T-cell (primary cell): ENCODE measurements around the gene IFNAR1. TPM values are rescaled to one million over a fixed set of nuclear protein-coding genes. Genes with fewer than 3 reads are reported as not detected.

Source experiments
- ATAC-seq, 4 experiments: fragments of 200-7000 bp in 3 of 4; fragments of 150-1000 bp in 1 of 4; cut with Tn5 transposase; replicated peaks in 1 of 4; 1 replicate in 3 of 4; 2 replicates in 1 of 4; pipeline ENCODE4 v1.10.0; 2021; ENCODE audit warnings: moderate library complexity in 3 of 4, mild to moderate bottlenecking in 2 of 4, moderate number of reproducible peaks in 1 of 4
- CTCF ChIA-PET, 2 donors: fragments of 300-600 bp; sonication (Branson Sonifier 250); formaldehyde crosslinking; loops; one replicate each; lab custom pipeline; 2022; ENCODE audit warnings: antibody characterized with exemption in 2 of 2; lab: Charles Lee
- POLR2A ChIA-PET, 2 donors: fragments of 300-600 bp; sonication (Branson Sonifier 250); formaldehyde crosslinking; loops; one replicate each; lab custom pipeline; 2022; ENCODE audit warnings: antibody characterized with exemption in 2 of 2; lab: Charles Lee
- DNase-seq, 35 experiments: peaks; one replicate each; pipeline versions ENCODE4 v3.0.0 to v3.0.0-alpha.2; 2013 to 2023
- H3K27ac ChIP-seq: one replicate; pipeline ENCODE4 v1.5.1; 2013; ENCODE audit warnings: low read length
- H3K27me3 ChIP-seq, 2 experiments: replicated peaks in 1 of 2; 1 replicate in 1 of 2; 2 replicates in 1 of 2; pipeline versions ENCODE4 v1.6.1 to v1.7.0; 2013; ENCODE audit warnings: low read length in 1 of 2, mixed read lengths in 1 of 2; ENCODE audit not compliant: control insufficient read depth in 2 of 2, insufficient read depth in 2 of 2; ENCODE audit errors: extremely low read depth in 1 of 2
- H3K36me3 ChIP-seq, 2 donors: 1 replicate in 1 of 2; 2 replicates in 1 of 2; pipeline versions ENCODE4 v1.6.1 to v1.7.0; 2013; ENCODE audit warnings: low read length in 1 of 2; ENCODE audit not compliant: control insufficient read depth in 2 of 2, insufficient read depth in 1 of 2; ENCODE audit errors: extremely low read depth in 1 of 2
- H3K4me1 ChIP-seq, 2 experiments: 1 replicate in 1 of 2; 2 replicates in 1 of 2; pipeline versions ENCODE4 v1.6.1 to v1.7.0; 2013; ENCODE audit warnings: low read length in 2 of 2, mixed read lengths in 1 of 2; ENCODE audit not compliant: insufficient read depth in 2 of 2, control insufficient read depth in 1 of 2; ENCODE audit errors: extremely low read depth in 1 of 2
- H3K4me3 ChIP-seq, 2 donors: 1 replicate in 1 of 2; 2 replicates in 1 of 2; pipeline versions ENCODE4 v1.5.1 to v1.7.0; 2013; ENCODE audit warnings: mild to moderate bottlenecking in 2 of 2, low read length in 1 of 2, moderate library complexity in 1 of 2; ENCODE audit not compliant: control insufficient read depth in 1 of 2; ENCODE audit errors: extremely low read depth in 1 of 2
- H3K9me3 ChIP-seq: 2 replicates; pipeline ENCODE4 v1.7.0; 2013
- H3K27ac Mint-ChIP-seq, 2 donors: one replicate each; pipeline ENCODE4 v1.8.0; 2020 to 2021; ENCODE audit warnings: mild to moderate bottlenecking in 2 of 2, mixed read lengths in 2 of 2
- H3K27me3 Mint-ChIP-seq, 2 donors: one replicate each; pipeline ENCODE4 v1.8.0; 2021 to 2022; ENCODE audit warnings: mixed read lengths in 2 of 2
- H3K36me3 Mint-ChIP-seq: one replicate; pipeline ENCODE4 v1.8.0; 2021; ENCODE audit warnings: mixed read lengths
- H3K4me1 Mint-ChIP-seq, 3 donors: one replicate each; pipeline ENCODE4 v1.8.0; 2020 to 2022; ENCODE audit warnings: mixed read lengths in 3 of 3, mild to moderate bottlenecking in 1 of 3
- H3K4me3 Mint-ChIP-seq, 3 donors: one replicate each; pipeline ENCODE4 v1.8.0; 2020 to 2022; ENCODE audit warnings: mild to moderate bottlenecking in 3 of 3, mixed read lengths in 3 of 3, moderate library complexity in 3 of 3
- H3K9me3 Mint-ChIP-seq, 3 donors: one replicate each; pipeline ENCODE4 v1.8.0; 2020 to 2022; ENCODE audit warnings: mixed read lengths in 3 of 3
- WGBS: methylation state at CpG from one replicate; pipeline ENCODE4 v1.1.5; 2013; ENCODE audit warnings: missing lambda C conversion rate; ENCODE audit not compliant: insufficient coverage; 5-methylcytosine and 5-hydroxymethylcytosine counted together
- total RNA-seq, 35 experiments: library from RNA in 6 of 35; stranded (reverse) in 6 of 35; fragments of 120-200 nt in 1 of 35; gene quantifications; one replicate each; pipeline versions ENCODE4 v1.2.1 to v1.2.4 and lab custom pipeline; 2013 to 2026

The IFNAR1 gene
- total RNA-seq, 5 donors from 2014 or later (not counting 1 experiment from before 2014, with no cell fraction given): 22.1 to 51.1 (median 45.6) TPM

- no peaks in the 10 kb centered on the region for H3K27me3 Mint-ChIP-seq
- no peaks in the 10 kb centered on the region for H3K9me3 ChIP-seq
- H3K36me3 ChIP-seq: peaks cover 0 to 47% of the 10 kb centered on the region in 2 donors
- H3K4me1 ChIP-seq: no peaks in the 10 kb centered on the region
- H3K4me3 ChIP-seq: no peak overlapping the region
- ChIA-PET CTCF (interaction anchor here (1.3 to 1.4 kb wide), 2 partner anchors 21 to 22 kb away, joined by 5 to 6 read pairs; no protein-coding TSS in a partner anchor), POLR2A (no interaction called here)
- ATAC-seq (no peak), DNase-seq (no peak)
- H3K4me3 Mint-ChIP-seq: no peak overlapping the region
- H3K27me3 ChIP-seq: no peaks in the 10 kb centered on the region
- H3K27ac Mint-ChIP-seq: peak overlapping the region; percentile 41 to 44
- no CpG with 5 or more reads among the region's 2 CpGs for WGBS
- H3K9me3 Mint-ChIP-seq: no peaks in the 10 kb centered on the region
- peaks cover 9 to 17% (median 10%) of the 10 kb centered on the region in 3 donors for H3K4me1 Mint-ChIP-seq
- peaks cover 25% of the 10 kb centered on the region for H3K36me3 Mint-ChIP-seq
- no peak overlapping the region for H3K27ac ChIP-seq
These were observed 15.1 kb downstream of the IFNAR1 start for GRCh38 chr21:33339918-33340317.

- H3K36me3 Mint-ChIP-seq: peaks cover 50% of the 10 kb centered on the region
- ATAC-seq (no peak), DNase-seq (no peak)
- POLR2A ChIA-PET: no interaction called here
- 89% methylated on average over 3 of the region's 5 CpGs for WGBS
- H3K4me1 ChIP-seq: peaks cover 6 to 7% of the 10 kb centered on the region in 2 experiments
- H3K9me3 ChIP-seq: no peaks in the 10 kb centered on the region
- H3K4me3 ChIP-seq: no peak overlapping the region
- peaks cover 18 to 25% (median 20%) of the 10 kb centered on the region in 3 donors for H3K4me1 Mint-ChIP-seq
- CTCF ChIA-PET: interaction anchor here in 1 of 2 donors (0.8 to 1.7 kb wide), 3 partner anchors 9 to 18 kb away, joined by 3 to 6 read pairs (median 5); no protein-coding TSS in a partner anchor
- H3K4me3 Mint-ChIP-seq: no peak overlapping the region
- H3K27ac Mint-ChIP-seq: peak overlapping the region in 1 of 2 donors; percentile 28
- H3K27me3 Mint-ChIP-seq: no peaks in the 10 kb centered on the region
- no peak overlapping the region for H3K27ac ChIP-seq
- peaks cover 4 to 71% of the 10 kb centered on the region in 2 donors for H3K36me3 ChIP-seq
- no peaks in the 10 kb centered on the region for H3K9me3 Mint-ChIP-seq
- no peaks in the 10 kb centered on the region for H3K27me3 ChIP-seq
These were observed 21.0 kb downstream of the IFNAR1 start for GRCh38 chr21:33345751-33346238.

DNA sequence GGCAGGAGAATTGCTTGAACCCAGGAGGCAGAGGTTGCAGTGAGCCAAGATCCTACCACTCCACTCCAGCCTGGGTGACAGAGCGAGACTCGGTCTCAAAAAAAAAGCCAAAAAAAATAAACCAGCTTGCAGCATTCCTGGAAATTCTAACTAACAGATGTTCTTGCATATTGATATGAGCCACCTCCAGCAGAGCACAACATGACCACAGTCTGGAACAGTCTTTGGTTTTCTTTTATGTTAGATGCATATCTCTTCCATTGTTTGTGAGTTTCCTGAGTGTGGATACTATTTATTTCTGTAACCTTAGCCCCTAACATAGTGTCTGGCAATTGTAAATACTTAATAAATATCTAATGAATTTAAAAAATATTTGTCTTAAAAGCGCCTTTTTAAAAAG, 23.9 kb downstream of the IFNAR1 start:
- WGBS: 80% methylated on average over 2 of the region's 3 CpGs
- H3K9me3 ChIP-seq: no peaks in the 10 kb centered on the region
- Mint-ChIP-seq H3K36me3 (peaks cover 46% of the 10 kb centered on the region), H3K27me3 (no peaks in the 10 kb centered on the region), H3K27ac (peak overlapping the region in 1 of 2 donors; percentile 28), H3K4me1 (peaks cover 19 to 30% (median 24%) of the 10 kb centered on the region in 3 donors), H3K4me3 (no peak overlapping the region), H3K9me3 (no peaks in the 10 kb centered on the region)
- ATAC-seq: no peak
- no peak overlapping the region for H3K4me3 ChIP-seq
- H3K27me3 ChIP-seq: no peaks in the 10 kb centered on the region
- ChIA-PET POLR2A (interaction anchor here (1.0 to 1.6 kb wide), 3 partner anchors 13 to 38 kb away, joined by 3 to 24 read pairs (median 8); no protein-coding TSS in a partner anchor), CTCF (interaction anchor here (0.6 to 2.4 kb wide), 6 partner anchors 13 to 149 kb away, joined by 3 to 21 read pairs (median 5); no protein-coding TSS in a partner anchor)
- DNase-seq: no peak
- H3K27ac ChIP-seq: no peak overlapping the region
- H3K4me1 ChIP-seq: peaks cover 6 to 11% of the 10 kb centered on the region in 2 experiments
- H3K36me3 ChIP-seq: peaks cover 4 to 67% of the 10 kb centered on the region in 2 donors

DNA sequence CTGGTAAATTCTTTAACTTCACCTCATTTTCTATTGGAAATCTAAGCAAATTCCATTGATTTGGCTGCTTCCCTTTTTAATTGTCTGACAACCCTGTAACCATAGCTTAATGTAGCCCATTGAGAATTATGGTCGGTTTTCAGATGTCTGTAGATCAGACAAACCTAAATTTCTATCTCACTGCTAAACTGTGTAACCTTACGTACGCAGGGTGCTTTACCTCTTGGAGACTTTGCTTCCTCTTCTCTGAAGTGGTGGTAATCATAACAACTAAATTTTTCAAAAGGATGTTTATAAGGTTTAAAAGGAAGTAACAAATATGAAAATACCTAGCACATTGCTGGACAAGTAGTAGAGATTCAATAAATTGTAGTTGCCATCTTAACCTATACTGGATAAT, 25.9 kb downstream of the IFNAR1 start:
- peak in 3 of 4 experiments; percentile 60 to 97 (median 85) for ATAC-seq
- no peak overlapping the region for H3K4me3 Mint-ChIP-seq
- H3K27ac Mint-ChIP-seq: peak overlapping the region; percentile 71 to 73
- peak in 2 of 35 experiments; percentile 9 to 41 for DNase-seq
- WGBS: no CpG with 5 or more reads among the region's 3 CpGs
- peaks cover 45% of the 10 kb centered on the region for H3K36me3 Mint-ChIP-seq
- H3K27me3 Mint-ChIP-seq: no peaks in the 10 kb centered on the region
- ChIA-PET CTCF (interaction anchor here (0.6 to 2.6 kb wide), 3 partner anchors 11 to 95 kb away, joined by 3 to 14 read pairs (median 10); no protein-coding TSS in a partner anchor), POLR2A (no interaction called here)
- Histone ChIP-seq H3K27ac (no peak overlapping the region), H3K4me3 (no peak overlapping the region), H3K4me1 (peaks cover 6 to 11% of the 10 kb centered on the region in 2 experiments), H3K36me3 (peaks cover 7 to 65% of the 10 kb centered on the region in 2 donors), H3K9me3 (no peaks in the 10 kb centered on the region), H3K27me3 (no peaks in the 10 kb centered on the region)
- H3K9me3 Mint-ChIP-seq: no peaks in the 10 kb centered on the region
- peaks cover 24 to 30% (median 27%) of the 10 kb centered on the region in 3 donors for H3K4me1 Mint-ChIP-seq

GRCh38 chr21:33355355-33355754, 30.6 kb downstream of the IFNAR1 start:
- ChIA-PET POLR2A (no interaction called here), CTCF (interaction anchor here in 1 of 2 donors (0.9 kb wide), 1 partner anchor 9 kb away, joined by 3 read pairs; no protein-coding TSS in a partner anchor)
- Histone ChIP-seq H3K4me1 (peaks cover 2 to 3% of the 10 kb centered on the region in 2 experiments), H3K9me3 (no peaks in the 10 kb centered on the region), H3K27ac (no peak overlapping the region), H3K36me3 (peaks cover 10 to 52% of the 10 kb centered on the region in 2 donors), H3K4me3 (no peak overlapping the region), H3K27me3 (no peaks in the 10 kb centered on the region)
- H3K4me3 Mint-ChIP-seq: no peak overlapping the region
- ATAC-seq: no peak
- peaks cover 10 to 13% (median 11%) of the 10 kb centered on the region in 3 donors for H3K4me1 Mint-ChIP-seq
- no peaks in the 10 kb centered on the region for H3K27me3 Mint-ChIP-seq
- H3K27ac Mint-ChIP-seq: peak overlapping the region; percentile 47 to 83
- 100% methylated on average over 1 of the region's 6 CpGs for WGBS
- H3K9me3 Mint-ChIP-seq: no peaks in the 10 kb centered on the region
- no peak for DNase-seq
- peaks cover 32% of the 10 kb centered on the region for H3K36me3 Mint-ChIP-seq

GRCh38 chr21:33355996-33356395, 31.2 kb downstream of the IFNAR1 start:
- Mint-ChIP-seq H3K9me3 (no peaks in the 10 kb centered on the region), H3K27ac (no peak overlapping the region), H3K4me1 (peaks cover 6 to 11% (median 9%) of the 10 kb centered on the region in 3 donors), H3K4me3 (no peak overlapping the region), H3K27me3 (no peaks in the 10 kb centered on the region), H3K36me3 (peaks cover 28% of the 10 kb centered on the region)
- ChIA-PET CTCF (interaction anchor here in 1 of 2 donors (0.6 kb wide), 1 partner anchor 94 kb away, joined by 4 read pairs; no protein-coding TSS in a partner anchor), POLR2A (no interaction called here)
- Histone ChIP-seq H3K4me1 (peaks cover 0 to 3% of the 10 kb centered on the region in 2 experiments), H3K4me3 (no peak overlapping the region), H3K36me3 (peaks cover 10 to 48% of the 10 kb centered on the region in 2 donors), H3K9me3 (no peaks in the 10 kb centered on the region), H3K27me3 (no peaks in the 10 kb centered on the region), H3K27ac (no peak overlapping the region)
- DNase-seq (no peak), ATAC-seq (no peak)
- WGBS: 94% methylated on average over 6 of the region's 11 CpGs
